ENCODE measurements around the gene FMNL3. TPM values are rescaled to one million over a fixed set of nuclear protein-coding genes. Genes with fewer than 3 reads are reported as not detected.
"Not testable (repeated sequence)": the region's sequence is repeated elsewhere in the genome, so short reads cannot be mapped to it uniquely, and the experiment has no call there.

FMNL3 gene, protein sequence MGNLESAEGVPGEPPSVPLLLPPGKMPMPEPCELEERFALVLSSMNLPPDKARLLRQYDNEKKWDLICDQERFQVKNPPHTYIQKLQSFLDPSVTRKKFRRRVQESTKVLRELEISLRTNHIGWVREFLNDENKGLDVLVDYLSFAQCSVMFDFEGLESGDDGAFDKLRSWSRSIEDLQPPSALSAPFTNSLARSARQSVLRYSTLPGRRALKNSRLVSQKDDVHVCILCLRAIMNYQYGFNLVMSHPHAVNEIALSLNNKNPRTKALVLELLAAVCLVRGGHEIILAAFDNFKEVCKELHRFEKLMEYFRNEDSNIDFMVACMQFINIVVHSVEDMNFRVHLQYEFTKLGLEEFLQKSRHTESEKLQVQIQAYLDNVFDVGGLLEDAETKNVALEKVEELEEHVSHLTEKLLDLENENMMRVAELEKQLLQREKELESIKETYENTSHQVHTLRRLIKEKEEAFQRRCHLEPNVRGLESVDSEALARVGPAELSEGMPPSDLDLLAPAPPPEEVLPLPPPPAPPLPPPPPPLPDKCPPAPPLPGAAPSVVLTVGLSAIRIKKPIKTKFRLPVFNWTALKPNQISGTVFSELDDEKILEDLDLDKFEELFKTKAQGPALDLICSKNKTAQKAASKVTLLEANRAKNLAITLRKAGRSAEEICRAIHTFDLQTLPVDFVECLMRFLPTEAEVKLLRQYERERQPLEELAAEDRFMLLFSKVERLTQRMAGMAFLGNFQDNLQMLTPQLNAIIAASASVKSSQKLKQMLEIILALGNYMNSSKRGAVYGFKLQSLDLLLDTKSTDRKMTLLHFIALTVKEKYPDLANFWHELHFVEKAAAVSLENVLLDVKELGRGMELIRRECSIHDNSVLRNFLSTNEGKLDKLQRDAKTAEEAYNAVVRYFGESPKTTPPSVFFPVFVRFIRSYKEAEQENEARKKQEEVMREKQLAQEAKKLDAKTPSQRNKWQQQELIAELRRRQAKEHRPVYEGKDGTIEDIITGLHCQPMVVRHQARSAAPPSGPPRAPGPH
- 10 to 100 TPM; 19.9 to 33.8 TPM for total RNA-seq

DNA sequence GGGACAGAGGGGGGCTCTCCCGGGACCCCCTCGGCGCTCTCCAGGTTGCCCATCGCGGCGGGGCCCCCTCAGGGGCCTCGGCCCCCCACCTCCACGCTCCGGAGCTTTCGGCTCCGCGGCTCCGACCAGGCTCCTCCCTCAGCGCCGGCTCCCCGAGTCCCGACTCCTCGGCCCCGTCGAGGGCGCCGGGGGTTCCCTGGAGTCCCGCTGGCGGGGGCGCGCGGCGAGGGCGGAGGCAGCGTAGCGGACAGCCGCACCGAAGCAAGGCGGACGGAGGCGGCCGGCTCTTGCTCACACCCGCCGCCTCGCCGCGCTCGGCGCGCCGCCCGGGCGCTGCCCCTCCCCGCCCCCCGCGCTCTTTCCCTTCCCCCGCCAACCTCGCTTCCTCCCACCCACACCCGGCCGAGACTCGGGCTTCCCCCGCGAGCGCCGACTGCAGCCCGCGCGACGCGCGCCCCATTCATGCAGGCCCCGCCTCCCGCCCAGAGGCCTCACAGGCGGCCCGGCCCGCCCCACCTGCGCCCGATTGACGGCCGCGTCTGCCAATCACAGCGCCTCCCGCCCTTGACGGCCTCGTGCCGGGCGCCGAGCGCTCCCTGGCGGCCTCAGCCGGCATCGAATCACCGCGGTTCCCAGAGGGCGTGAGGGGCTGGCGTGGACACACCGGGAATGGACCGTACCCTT, at the start of gene FMNL3:
Gene FMNL3, minus strand, starts transcription at position 278 of the 684 bp plus-strand sequence. Its CDS starts 225 bp downstream, at position 53.
- peak; percentile 92 for ATAC-seq (replicated peaks)
- peak within 1 kb of the TSS; percentile 85 for H3K27ac Mint-ChIP-seq

DNA sequence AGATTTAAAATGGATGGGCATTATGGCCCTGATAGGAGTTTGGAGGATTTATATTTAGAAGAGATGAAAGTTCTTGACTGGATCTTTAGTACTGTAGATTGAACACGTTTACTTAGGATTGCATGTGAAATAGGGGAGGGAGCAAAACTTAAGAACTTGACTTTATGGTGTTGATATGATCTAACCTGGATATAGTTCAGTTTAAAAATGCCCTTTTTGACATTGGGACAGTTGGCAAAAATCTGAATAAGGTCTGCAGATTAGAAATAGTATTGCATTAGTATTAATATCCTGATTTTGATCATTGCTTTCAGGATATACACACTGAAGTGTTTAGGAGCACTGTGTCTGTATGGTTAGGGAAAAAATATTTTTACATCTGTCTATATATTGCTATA, 43.8 kb upstream of the FMNL3 start:
- Mint-ChIP-seq H3K4me1 (peaks cover 59% of the 10 kb centered on the region), H3K27ac (peak overlapping the region; percentile 90), H3K9me3 (no peaks in the 10 kb centered on the region)

More for the DNA sequence above, at the start of gene FMNL3:
- Mint-ChIP-seq H3K27me3 (peaks cover 11% of the 10 kb centered on the region), H3K9me3 (no peaks in the 10 kb centered on the region), H3K4me1 (peaks cover 37% of the 10 kb centered on the region), H3K4me3 (peak within 1 kb of the TSS; percentile 93), H3K36me3 (ENCODE audit: low read depth) (peaks cover 4% of the 10 kb centered on the region)

DNA sequence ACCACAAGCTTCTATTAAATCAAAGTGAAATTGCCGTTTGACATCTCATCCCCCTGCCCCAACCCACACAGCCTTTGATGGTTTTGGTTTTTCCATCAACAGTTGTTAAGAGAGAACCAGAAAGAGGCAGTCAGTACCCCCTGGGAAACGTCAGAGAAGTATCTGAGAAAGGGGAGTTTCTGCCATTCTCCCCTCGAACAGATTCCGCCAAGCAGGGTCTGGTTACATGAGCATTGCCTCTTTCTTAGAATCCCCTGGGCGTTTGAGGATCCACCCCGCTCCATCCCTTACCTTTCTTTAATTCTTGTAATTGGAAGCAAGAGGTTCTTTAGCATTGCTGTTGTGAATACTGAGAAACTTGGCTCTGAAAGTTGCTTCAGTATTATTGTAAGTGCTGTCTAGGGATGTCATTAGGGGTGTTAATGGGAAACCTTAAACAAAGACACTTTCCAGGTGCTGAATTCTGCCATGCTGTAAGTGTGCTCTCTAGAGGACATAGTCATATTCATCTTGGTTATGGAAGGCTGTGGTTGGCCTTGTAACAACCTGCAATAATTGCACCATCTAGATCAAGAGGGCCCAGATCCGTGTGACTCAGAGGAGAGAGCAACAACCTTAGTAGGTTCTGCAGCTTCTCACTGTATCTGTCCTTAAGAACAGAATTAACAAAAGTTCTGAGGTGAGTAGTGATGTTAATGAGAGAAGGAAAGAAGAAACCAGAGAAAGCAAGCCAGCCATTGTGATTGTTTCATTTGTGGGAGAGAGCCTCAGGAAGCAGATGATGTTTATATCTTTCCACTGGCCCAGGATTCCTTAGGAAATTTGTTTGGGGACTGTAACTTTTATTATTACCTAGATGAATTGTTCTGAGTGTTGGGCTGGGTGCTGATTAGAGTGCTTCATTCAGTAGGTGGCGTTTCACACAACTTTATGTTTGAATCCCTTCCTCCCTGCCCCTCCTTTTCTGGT, 43.1 kb upstream of the FMNL3 start:
- Mint-ChIP-seq H3K36me3 (ENCODE audit: low read depth) (peaks cover 100% of the 10 kb centered on the region), H3K27ac (peak overlapping the region; percentile 90), H3K4me3 (peak overlapping the region; percentile 81), H3K4me1 (peaks cover 59% of the 10 kb centered on the region), H3K9me3 (no peaks in the 10 kb centered on the region), H3K27me3 (no peaks in the 10 kb centered on the region)
- ATAC-seq (replicated peaks): peak; percentile 92

More for the DNA sequence above, 43.8 kb upstream of the FMNL3 start:
- H3K36me3 Mint-ChIP-seq (ENCODE audit: low read depth): peaks cover 100% of the 10 kb centered on the region
- peak overlapping the region; percentile 81 for H3K4me3 Mint-ChIP-seq
- no peak for ATAC-seq (replicated peaks)
- H3K27me3 Mint-ChIP-seq: no peaks in the 10 kb centered on the region

DNA sequence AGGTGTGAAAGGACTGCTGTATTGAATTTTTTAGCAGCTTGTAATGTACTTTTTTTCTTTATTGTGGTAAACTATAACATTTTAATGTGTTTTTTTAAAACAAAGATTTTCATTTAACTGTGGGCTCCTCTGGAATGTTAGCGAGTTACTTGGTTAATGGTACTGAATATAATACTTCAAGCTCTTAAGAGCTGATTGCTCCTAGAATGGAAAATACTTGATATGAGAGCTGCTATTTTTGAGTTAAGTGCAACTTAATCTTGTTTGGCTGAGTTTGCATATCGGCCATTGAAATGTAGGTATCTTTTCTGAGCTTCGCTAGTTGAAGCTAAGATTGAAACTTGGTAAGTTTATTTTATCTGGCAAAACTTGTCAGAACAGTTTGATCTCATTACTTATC, 41.6 kb upstream of the FMNL3 start:
- Mint-ChIP-seq H3K4me3 (peak overlapping the region; percentile 81), H3K27me3 (no peaks in the 10 kb centered on the region)
- ATAC-seq (replicated peaks): no peak

DNA sequence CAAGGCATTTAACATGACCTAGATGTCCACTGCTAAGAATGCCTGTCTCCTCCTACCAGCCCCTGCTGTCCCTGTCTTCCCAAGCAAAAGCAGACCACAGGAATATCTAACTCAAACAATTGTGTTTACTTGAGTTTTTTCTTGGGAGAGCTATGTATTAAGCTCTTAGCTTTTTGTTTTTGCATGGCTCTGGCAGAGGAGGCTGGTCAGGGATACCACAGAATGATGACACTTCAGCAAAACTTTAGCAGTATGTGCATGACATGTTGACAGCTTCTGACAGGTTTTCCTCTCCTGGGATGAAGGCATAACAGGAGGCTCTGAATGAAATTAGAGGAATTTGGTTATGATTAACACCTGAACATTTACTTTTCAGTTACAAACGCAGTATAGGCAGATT, 41.1 kb upstream of the FMNL3 start:
- Mint-ChIP-seq H3K27me3 (no peaks in the 10 kb centered on the region), H3K4me1 (peaks cover 67% of the 10 kb centered on the region), H3K27ac (peak overlapping the region; percentile 90), H3K36me3 (ENCODE audit: low read depth) (peaks cover 100% of the 10 kb centered on the region), H3K4me3 (peak overlapping the region; percentile 81), H3K9me3 (no peaks in the 10 kb centered on the region)
- no peak for ATAC-seq (replicated peaks)

More for the DNA sequence above, 41.6 kb upstream of the FMNL3 start:
- Mint-ChIP-seq H3K9me3 (no peaks in the 10 kb centered on the region), H3K4me1 (peaks cover 68% of the 10 kb centered on the region), H3K27ac (peak overlapping the region; percentile 90), H3K36me3 (ENCODE audit: low read depth) (peaks cover 100% of the 10 kb centered on the region)

DNA sequence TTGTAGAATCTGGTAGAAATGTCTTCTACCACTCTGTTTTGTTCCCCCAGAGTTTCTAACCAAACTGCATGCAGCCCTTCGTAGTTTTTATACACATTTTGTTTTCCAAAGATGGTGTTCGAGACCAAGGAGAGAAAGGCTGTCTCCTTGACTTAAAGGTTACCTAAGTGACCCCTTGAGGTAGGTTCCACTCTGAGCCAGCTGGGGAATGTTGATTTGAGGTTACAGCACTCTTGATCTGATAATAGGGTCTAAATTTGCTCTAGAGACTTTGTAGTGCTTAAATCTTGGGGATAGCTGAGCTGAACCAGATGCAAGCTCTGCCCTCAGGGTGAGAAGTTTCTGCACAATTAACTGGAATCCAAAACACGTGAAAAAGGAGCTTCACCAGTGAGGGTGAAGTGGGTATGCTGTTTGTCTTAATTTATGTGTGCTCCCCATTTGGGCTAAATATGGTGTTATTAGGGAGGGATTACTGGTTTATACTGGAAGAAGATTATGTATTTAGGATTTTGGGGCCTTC, 37.2 kb upstream of the FMNL3 start:
- peaks cover 86% of the 10 kb centered on the region for H3K36me3 Mint-ChIP-seq (ENCODE audit: low read depth)
- peak overlapping the region; percentile 89 for H3K4me3 Mint-ChIP-seq
- H3K27me3 Mint-ChIP-seq: no peaks in the 10 kb centered on the region
- H3K4me1 Mint-ChIP-seq: peaks cover 47% of the 10 kb centered on the region
- no peak for ATAC-seq (replicated peaks)
- no peak overlapping the region for H3K27ac Mint-ChIP-seq
- no peaks in the 10 kb centered on the region for H3K9me3 Mint-ChIP-seq

DNA sequence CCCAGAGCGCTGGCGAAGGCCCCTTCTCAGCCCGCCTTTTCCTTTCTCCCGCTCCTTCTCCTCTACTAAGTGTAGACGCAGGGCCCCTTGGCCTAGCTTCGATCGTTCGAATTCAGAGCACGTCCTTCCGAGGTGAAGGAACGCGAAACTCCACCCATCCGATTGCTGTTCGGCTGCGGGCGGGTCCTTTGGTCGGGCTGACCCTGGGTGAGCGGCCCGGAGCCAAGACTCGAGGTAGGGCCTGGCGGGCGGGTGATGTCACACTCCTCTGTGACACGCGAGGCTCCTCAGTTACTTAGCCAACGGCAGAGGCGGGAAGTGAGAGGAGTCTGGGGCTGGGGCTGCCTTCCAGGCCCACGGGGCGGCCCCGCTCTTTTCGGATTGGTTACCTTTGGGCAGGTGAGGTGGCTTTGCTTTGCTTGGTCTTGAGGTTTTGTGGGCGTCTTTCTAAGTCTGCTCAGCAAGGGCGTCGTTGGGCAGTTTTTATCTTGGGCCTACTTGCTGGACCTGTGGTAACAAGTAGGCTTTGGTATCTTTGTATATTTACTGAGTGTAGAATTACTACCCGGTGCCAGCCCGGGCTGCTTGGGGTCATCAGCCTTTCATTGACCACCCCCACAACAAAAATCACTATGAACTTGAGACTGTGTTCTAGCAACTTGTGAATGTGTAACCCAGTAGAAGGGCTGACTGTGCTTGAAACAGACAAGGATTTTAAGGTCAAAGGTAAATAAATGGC, 34.8 kb upstream of the FMNL3 start:
- Mint-ChIP-seq H3K4me1 (peaks cover 30% of the 10 kb centered on the region), H3K4me3 (peak overlapping the region; percentile 89), H3K27ac (peak overlapping the region; percentile 99), H3K27me3 (no peaks in the 10 kb centered on the region), H3K36me3 (ENCODE audit: low read depth) (peaks cover 62% of the 10 kb centered on the region), H3K9me3 (no peaks in the 10 kb centered on the region)
- peak; percentile 82 for ATAC-seq (replicated peaks)

DNA sequence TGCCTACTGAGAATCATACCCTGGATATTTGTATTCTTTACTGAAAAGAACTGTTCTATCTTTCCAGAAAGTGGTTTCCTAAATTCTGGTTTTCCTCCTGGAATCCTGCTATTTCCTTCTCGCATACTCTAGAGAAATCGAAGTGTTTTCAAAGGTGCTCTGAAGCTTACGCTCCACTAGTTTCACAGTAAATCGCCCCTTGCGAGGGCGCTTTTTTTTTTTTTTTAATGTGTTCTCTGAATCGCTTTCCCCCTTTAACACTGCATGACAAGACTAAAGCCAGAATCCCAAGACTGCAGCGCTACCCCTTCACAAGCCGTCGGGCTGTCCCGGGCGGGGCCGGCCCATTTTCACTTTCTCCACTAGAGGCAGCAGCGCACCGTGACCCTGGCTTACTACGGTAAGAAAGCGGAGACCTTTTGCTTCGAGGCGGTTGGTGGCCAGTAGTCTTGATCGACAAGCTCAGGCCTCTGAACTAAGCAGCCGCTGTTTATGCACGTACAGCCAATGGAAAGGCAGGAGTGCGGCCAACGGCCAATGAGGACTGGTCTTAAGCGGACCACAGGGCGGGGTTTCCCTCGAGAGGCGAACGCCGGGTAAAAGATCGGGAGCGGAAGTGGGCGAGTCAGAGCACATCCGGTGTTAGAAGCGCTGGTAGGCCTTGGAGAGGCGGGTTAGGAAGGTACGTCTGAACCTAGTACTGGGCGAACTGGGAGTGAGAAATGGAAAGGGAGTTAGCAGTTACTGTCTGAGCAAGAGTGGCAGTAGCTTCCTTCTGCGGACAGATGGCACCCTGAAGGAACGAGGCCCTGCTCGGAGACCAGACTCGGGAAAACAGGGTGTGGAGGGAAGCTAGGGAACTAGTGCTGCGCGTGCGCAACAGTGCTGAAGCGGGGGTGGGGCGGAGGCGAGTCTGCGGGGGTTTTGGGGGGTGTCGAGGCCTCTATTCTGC, 34.0 kb upstream of the FMNL3 start, which contains the start of gene TMBIM6:
Gene TMBIM6, plus strand, starts transcription at position 628 of the 952 bp plus-strand sequence. CDS start 10,937 bp downstream, outside the sequence.
- Mint-ChIP-seq H3K27ac (peak within 1 kb of the TSS; percentile 99), H3K36me3 (ENCODE audit: low read depth) (peaks cover 54% of the 10 kb centered on the region), H3K4me3 (peak within 1 kb of the TSS; percentile 89), H3K9me3 (no peaks in the 10 kb centered on the region), H3K4me1 (peaks cover 23% of the 10 kb centered on the region), H3K27me3 (no peaks in the 10 kb centered on the region)
- ATAC-seq (replicated peaks): peak; percentile 92

DNA sequence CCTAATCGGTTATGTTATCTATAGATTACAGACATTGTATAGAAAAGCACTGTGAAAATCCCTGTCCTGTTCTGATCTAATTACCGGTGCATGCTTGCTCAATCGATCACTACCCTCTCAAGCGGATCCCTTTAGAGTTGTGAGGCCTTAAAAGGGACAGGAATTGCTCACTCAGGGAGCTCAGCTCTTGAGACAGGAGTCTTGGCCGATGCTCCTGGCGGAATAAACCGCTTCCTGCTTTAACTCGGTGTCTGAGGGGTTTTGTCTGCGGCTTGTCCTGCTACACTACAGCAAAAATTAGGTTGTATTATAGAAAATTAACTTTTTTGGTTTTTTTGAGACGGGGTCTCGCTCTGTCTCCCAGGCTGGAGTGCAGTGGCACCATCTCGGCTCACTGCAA, 33.1 kb upstream of the FMNL3 start:
- H3K9me3 Mint-ChIP-seq: not testable (repeated sequence)

DNA sequence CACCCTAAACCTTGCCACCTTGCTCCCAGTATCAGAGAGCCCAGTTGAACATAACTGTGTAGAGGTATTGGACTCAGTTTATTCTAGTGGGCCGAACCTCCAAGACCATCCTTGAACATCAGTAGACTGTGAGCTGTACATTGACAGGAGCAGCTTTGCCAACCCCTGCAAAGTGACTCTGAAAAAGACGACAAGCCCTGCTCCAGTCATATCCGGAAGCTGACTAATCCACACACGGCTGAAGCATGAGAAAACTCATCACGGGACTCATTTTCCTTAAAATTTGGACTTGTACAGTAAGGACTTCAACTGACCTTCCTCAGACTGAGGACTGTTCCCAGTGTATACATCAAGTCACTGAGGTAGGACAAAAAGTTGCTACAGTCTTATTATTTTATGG, 31.5 kb upstream of the FMNL3 start:
- H3K27me3 Mint-ChIP-seq; H3K27ac Mint-ChIP-seq; H3K9me3 Mint-ChIP-seq; ATAC-seq (replicated peaks); H3K4me1 Mint-ChIP-seq; H3K4me3 Mint-ChIP-seq: not testable (repeated sequence)
- H3K36me3 Mint-ChIP-seq (ENCODE audit: low read depth): peaks cover 29% of the 10 kb centered on the region

More for the DNA sequence above, 33.1 kb upstream of the FMNL3 start:
- Mint-ChIP-seq H3K4me1 (peaks cover 22% of the 10 kb centered on the region), H3K36me3 (ENCODE audit: low read depth) (peaks cover 44% of the 10 kb centered on the region)
- H3K27ac Mint-ChIP-seq; ATAC-seq (replicated peaks); H3K27me3 Mint-ChIP-seq; H3K4me3 Mint-ChIP-seq: not testable (repeated sequence)

DNA sequence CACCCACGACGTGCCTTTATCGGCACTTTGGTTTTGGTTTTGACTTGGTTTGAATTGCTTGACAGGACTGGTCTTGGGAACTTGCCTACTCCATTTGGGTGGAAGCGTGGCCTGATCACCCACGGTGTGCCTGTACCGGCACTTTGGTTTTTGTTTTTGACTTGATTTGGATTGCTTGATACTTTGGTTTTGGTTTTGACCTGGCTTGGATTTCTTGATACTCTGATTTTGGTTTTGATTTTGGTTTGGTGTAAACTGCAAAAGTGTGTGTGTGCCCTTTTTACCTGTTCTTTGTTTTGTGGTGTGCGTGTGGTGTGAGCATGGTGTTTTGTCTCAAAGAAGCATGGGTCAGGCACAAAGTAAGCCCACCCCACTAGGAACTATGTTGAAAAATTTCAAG, 27.7 kb upstream of the FMNL3 start:
- not testable (repeated sequence) for H3K36me3 Mint-ChIP-seq (ENCODE audit: low read depth); ATAC-seq (replicated peaks); H3K4me1 Mint-ChIP-seq; H3K4me3 Mint-ChIP-seq; H3K27me3 Mint-ChIP-seq; H3K27ac Mint-ChIP-seq; H3K9me3 Mint-ChIP-seq

Measured in activated T-helper 17 cell treated with anti-CD3 and anti-CD28 coated beads, Interleukin-2, amount 50 U/mL, for 72 hours (primary cell).